ENCODE results near the gene RNPS1.
A peak's percentile ranks its signal among the peaks of the same experiment; 100 is the strongest.

RNPS1 gene

GRCh38 chr16:2280461-2280860 lies 12.5 kb upstream of the RNPS1 start:
- Histone ChIP-seq H3K36me3 (replicated peaks) (no peaks in the 10 kb centered on the region), H3K27me3 (replicated peaks) (no peaks in the 10 kb centered on the region), H3K4me3 (ENCODE audit: low read depth, low read length) (no peak overlapping the region), H3K27ac (no peak overlapping the region)
- in situ Hi-C loops (cut with HindIII; ENCODE audit: low pct_ligation_motif_present, low sequenced_read_pairs) = no loop called here
- TF ChIP-seq CTCF (IDR thresholded peaks at IDR 0.05; ENCODE audit: low read depth, low read length, missing control alignments) = no peak
- no peak for DNase-seq

GRCh38 chr16:2278956-2279800 lies 11.3 kb upstream of the RNPS1 start:
- DNase-seq = no peak
- no peak for TF ChIP-seq CTCF (IDR thresholded peaks at IDR 0.05; ENCODE audit: low read depth, low read length, missing control alignments)

GRCh38 chr16:2278272-2278608 lies 10.3 kb upstream of the RNPS1 start:
- TF ChIP-seq CTCF (IDR thresholded peaks at IDR 0.05; ENCODE audit: low read depth, low read length, missing control alignments) = peak; percentile 35
- in situ Hi-C loops (cut with HindIII; ENCODE audit: low pct_ligation_motif_present, low sequenced_read_pairs) = no loop called here
- no peak overlapping the region for H3K27ac ChIP-seq
- no peak overlapping the region for H3K4me3 ChIP-seq (ENCODE audit: low read depth, low read length)
- no peaks in the 10 kb centered on the region for H3K27me3 ChIP-seq (replicated peaks)
- H3K36me3 ChIP-seq (replicated peaks) = no peaks in the 10 kb centered on the region
- no peak for DNase-seq

More at GRCh38 chr16:2278956-2279800, 11.3 kb upstream of the RNPS1 start:
- in situ Hi-C loops (cut with HindIII; ENCODE audit: low pct_ligation_motif_present, low sequenced_read_pairs) = no loop called here
- Histone ChIP-seq H3K27me3 (replicated peaks) (no peaks in the 10 kb centered on the region), H3K4me3 (ENCODE audit: low read depth, low read length) (no peak overlapping the region), H3K36me3 (replicated peaks) (no peaks in the 10 kb centered on the region), H3K27ac (no peak overlapping the region)

GRCh38 chr16:2277466-2278271 lies 9.7 kb upstream of the RNPS1 start:
- TF ChIP-seq CTCF (IDR thresholded peaks at IDR 0.05; ENCODE audit: low read depth, low read length, missing control alignments) = no peak
- H3K27me3 ChIP-seq (replicated peaks) = no peaks in the 10 kb centered on the region
- no peaks in the 10 kb centered on the region for H3K36me3 ChIP-seq (replicated peaks)
- in situ Hi-C loops (cut with HindIII; ENCODE audit: low pct_ligation_motif_present, low sequenced_read_pairs) = no loop called here
- no peak for DNase-seq
- no peak overlapping the region for H3K4me3 ChIP-seq (ENCODE audit: low read depth, low read length)
- H3K27ac ChIP-seq = no peak overlapping the region

GRCh38 chr16:2276368-2277195 lies 8.7 kb upstream of the RNPS1 start:
- DNase-seq = no peak
- Histone ChIP-seq H3K4me3 (ENCODE audit: low read depth, low read length) (no peak overlapping the region), H3K36me3 (replicated peaks) (no peaks in the 10 kb centered on the region), H3K27me3 (replicated peaks) (no peaks in the 10 kb centered on the region), H3K27ac (no peak overlapping the region)
- TF ChIP-seq CTCF (IDR thresholded peaks at IDR 0.05; ENCODE audit: low read depth, low read length, missing control alignments) = no peak
- in situ Hi-C loops (cut with HindIII; ENCODE audit: low pct_ligation_motif_present, low sequenced_read_pairs) = no loop called here

All from brain microvascular endothelial cell (primary cell).